Iris pigment epithelial cell (primary cell): Measurements from ENCODE around the gene MAP3K19.
"Not testable (repeated sequence)": the region's sequence is repeated elsewhere in the genome, so short reads cannot be mapped to it uniquely, and the experiment has no call there.

ENCODE experiments used
- DNase-seq: peaks from one replicate; pipeline ENCODE4 v3.0.0-alpha.2; 2011; ENCODE audit warnings: low read depth

Gene MAP3K19

GRCh38 chr2:134980639-134981038, 66.6 kb downstream of the MAP3K19 start:
- DNase-seq, result no peak

- no peak for DNase-seq
Measured at GRCh38 chr2:134979221-134979620, 68.0 kb downstream of the MAP3K19 start.

GRCh38 chr2:134977104-134977503, 70.1 kb downstream of the MAP3K19 start:
- DNase-seq, result not testable (repeated sequence)

- no peak for DNase-seq
Measured at GRCh38 chr2:134976074-134976702, 71.1 kb downstream of the MAP3K19 start.

- no peak for DNase-seq
Measured at GRCh38 chr2:134975281-134976009, 71.8 kb downstream of the MAP3K19 start.

- DNase-seq, result no peak
Measured at GRCh38 chr2:134973241-134974138, 73.8 kb downstream of the MAP3K19 start.

GRCh38 chr2:134967166-134967565, 80.1 kb downstream of the MAP3K19 start:
- DNase-seq, result not testable (repeated sequence)

GRCh38 chr2:134957477-134957876, 89.8 kb downstream of the MAP3K19 start:
- no peak for DNase-seq

GRCh38 chr2:134955744-134956143, 91.5 kb downstream of the MAP3K19 start:
- DNase-seq, result no peak

GRCh38 chr2:134954065-134954464, 93.2 kb downstream of the MAP3K19 start:
- no peak for DNase-seq

GRCh38 chr2:134952608-134953007, 94.6 kb downstream of the MAP3K19 start:
- peak; percentile 43 for DNase-seq

- DNase-seq, result no peak
Measured at GRCh38 chr2:134950886-134951285, 96.4 kb downstream of the MAP3K19 start.

GRCh38 chr2:134949981-134950708, 97.1 kb downstream of the MAP3K19 start:
- DNase-seq, result no peak

GRCh38 chr2:134946073-134946472, 101.2 kb downstream of the MAP3K19 start:
- DNase-seq, result no peak

GRCh38 chr2:134944975-134945374, 102.3 kb downstream of the MAP3K19 start:
- DNase-seq, result no peak

- no peak for DNase-seq
Measured at GRCh38 chr2:134943540-134943939, 103.7 kb downstream of the MAP3K19 start.

- DNase-seq, result no peak
Measured at GRCh38 chr2:134936691-134937090, 110.6 kb downstream of the MAP3K19 start.

- peak; percentile 52 for DNase-seq
Measured at GRCh38 chr2:134934641-134935040, 112.6 kb downstream of the MAP3K19 start.

GRCh38 chr2:134934150-134934549, 113.1 kb downstream of the MAP3K19 start:
- DNase-seq, result no peak

- no peak for DNase-seq
Measured at GRCh38 chr2:134933732-134934131, 113.5 kb downstream of the MAP3K19 start.

GRCh38 chr2:134932864-134933526, 114.3 kb downstream of the MAP3K19 start:
- no peak for DNase-seq
